SK-N-SH treated with all-trans-retinoic acid at 6 μM for 48 hours (cell line): ENCODE data around the gene HNRNPC.

Experiments used
- ATAC-seq: fragments of 200-7000 bp; cut with Tn5 transposase; 3 replicates; pipeline ENCODE4 v1.9.1; 2020; ENCODE audit warnings: mild to moderate bottlenecking, moderate library complexity
- ARNTL ChIP-seq: fragments of 450-650 bp; formaldehyde crosslinking; IDR thresholded peaks from 2 replicates; pipeline ENCODE4 v1.5.0; 2020; ENCODE audit warnings: low read depth, mild to moderate bottlenecking, moderate library complexity, borderline replicate concordance
- BACH2 ChIP-seq: fragments of 250-450 bp; sonication (Bioruptor Pico); IDR thresholded peaks from 2 replicates; pipeline ENCODE4 v1.9.0; 2021; ENCODE audit warnings: mild to moderate bottlenecking, borderline replicate concordance
- CREB5 ChIP-seq: fragments of 250-450 bp; sonication (Bioruptor Pico); IDR thresholded peaks from 2 replicates; pipeline ENCODE4 v1.5.1; 2020; ENCODE audit warnings: low read depth, mild to moderate bottlenecking, moderate library complexity
- CSRNP3 ChIP-seq: fragments of 250-450 bp; sonication (Bioruptor Pico); IDR thresholded peaks from 2 replicates; pipeline ENCODE4 v1.5.1; 2021; ENCODE audit warnings: mild to moderate bottlenecking, moderate library complexity
- GLIS3 ChIP-seq: fragments of 250-450 bp; sonication (Bioruptor Pico); IDR thresholded peaks from 2 replicates; pipeline ENCODE4 v1.5.0; 2020; ENCODE audit warnings: mild to moderate bottlenecking, moderate library complexity
- ISL1 ChIP-seq: fragments of 250-450 bp; sonication (Bioruptor Pico); IDR thresholded peaks from 2 replicates; pipeline ENCODE4 v2.1.2; 2022; ENCODE audit warnings: mild to moderate bottlenecking, moderate library complexity
- PATZ1 ChIP-seq: fragments of 250-450 bp; sonication (Bioruptor Pico); IDR thresholded peaks from 2 replicates; pipeline ENCODE4 v1.8.0; 2020; ENCODE audit warnings: mild to moderate bottlenecking, moderate library complexity, borderline replicate concordance
- PPARA ChIP-seq: fragments of 250-450 bp; sonication (Bioruptor Pico); IDR thresholded peaks from 2 replicates; pipeline ENCODE4 v1.5.0; 2020; ENCODE audit warnings: mild to moderate bottlenecking, borderline replicate concordance
- RARB ChIP-seq: fragments of 250-450 bp; sonication (Bioruptor Pico); IDR thresholded peaks from 2 replicates; pipeline ENCODE4 v1.8.0; 2021; ENCODE audit warnings: mild to moderate bottlenecking, moderate library complexity
- SNAI2 ChIP-seq: fragments of 250-450 bp; sonication (Bioruptor Pico); IDR thresholded peaks from 2 replicates; pipeline ENCODE4 v1.5.0; 2020; ENCODE audit warnings: mild to moderate bottlenecking, moderate library complexity
- TCF4 ChIP-seq: fragments of 250-450 bp; sonication (Bioruptor Pico); IDR thresholded peaks from 2 replicates; pipeline ENCODE4 v1.8.0; 2021; ENCODE audit warnings: mild to moderate bottlenecking, moderate library complexity, borderline replicate concordance
- TOX ChIP-seq: fragments of 250-450 bp; sonication (Bioruptor Pico); IDR thresholded peaks from 2 replicates; pipeline ENCODE4 v1.8.0; 2021; ENCODE audit warnings: mild to moderate bottlenecking, moderate library complexity, borderline replicate concordance
- TSHZ2 ChIP-seq: fragments of 250-450 bp; sonication (Bioruptor Pico); IDR thresholded peaks from 2 replicates; pipeline ENCODE4 v1.5.0; 2020; ENCODE audit warnings: mild to moderate bottlenecking, moderate library complexity
- ZFP30 ChIP-seq: fragments of 450-650 bp; formaldehyde crosslinking; IDR thresholded peaks from 2 replicates; pipeline ENCODE4 v1.5.0; 2022; ENCODE audit warnings: mild to moderate bottlenecking, moderate library complexity
- ZNF565 ChIP-seq: fragments of 450-650 bp; formaldehyde crosslinking; conservative IDR thresholded peaks from 2 replicates; pipeline ENCODE4 v1.5.0; 2020; ENCODE audit warnings: low read depth, mild to moderate bottlenecking, moderate library complexity
- ZNF70 ChIP-seq: fragments of 450-650 bp; formaldehyde crosslinking; IDR thresholded peaks from 2 replicates; pipeline ENCODE4 v1.5.0; 2020; ENCODE audit warnings: mild to moderate bottlenecking, moderate library complexity
- ZNF8 ChIP-seq: fragments of 450-650 bp; formaldehyde crosslinking; IDR thresholded peaks from 2 replicates; pipeline ENCODE4 v1.5.0; 2020; ENCODE audit warnings: mild to moderate bottlenecking, moderate library complexity

The HNRNPC gene

GRCh38 chr14:21205678-21206581 lies 63.3 kb downstream of the HNRNPC start:
- ATAC-seq = no peak
- no peak for TF ChIP-seq ZFP30 (CRISPR knock-in tag)
- TF ChIP-seq CSRNP3 (CRISPR knock-in tag) = no peak
- TF ChIP-seq RARB (CRISPR knock-in tag) = no peak
- no peak for TF ChIP-seq TCF4 (CRISPR knock-in tag)
- no peak for TF ChIP-seq GLIS3 (CRISPR knock-in tag)
- TF ChIP-seq ZNF70 (CRISPR knock-in tag) = no peak
- no peak for TF ChIP-seq PATZ1 (CRISPR knock-in tag)
- TF ChIP-seq ZNF565 (CRISPR knock-in tag) = no peak
- TF ChIP-seq TSHZ2 = no peak
- no peak for TF ChIP-seq CREB5 (CRISPR knock-in tag)

- ATAC-seq = no peak
- TF ChIP-seq PPARA (no peak), ISL1 (no peak)
Measured at GRCh38 chr14:21205026-21205677, 64.1 kb downstream of the HNRNPC start.

- ATAC-seq = no peak
- TF ChIP-seq SNAI2 = no peak
- no peak for TF ChIP-seq ARNTL (CRISPR knock-in tag)
Measured at GRCh38 chr14:21204167-21205025, 64.8 kb downstream of the HNRNPC start.

GRCh38 chr14:21203470-21204166 lies 65.6 kb downstream of the HNRNPC start:
- ATAC-seq = no peak
- no peak for TF ChIP-seq TOX (CRISPR knock-in tag)
- no peak for TF ChIP-seq TCF4 (CRISPR knock-in tag)
- no peak for TF ChIP-seq ARNTL (CRISPR knock-in tag)
- no peak for TF ChIP-seq RARB (CRISPR knock-in tag)
- TF ChIP-seq ZNF8 (CRISPR knock-in tag) = no peak
- TF ChIP-seq BACH2 = no peak
